ENCODE data around the gene SHLD1.
"Not testable (repeated sequence)": the region's sequence is repeated elsewhere in the genome, so short reads cannot be mapped to it uniquely, and the experiment has no call there.

Gene SHLD1

DNA sequence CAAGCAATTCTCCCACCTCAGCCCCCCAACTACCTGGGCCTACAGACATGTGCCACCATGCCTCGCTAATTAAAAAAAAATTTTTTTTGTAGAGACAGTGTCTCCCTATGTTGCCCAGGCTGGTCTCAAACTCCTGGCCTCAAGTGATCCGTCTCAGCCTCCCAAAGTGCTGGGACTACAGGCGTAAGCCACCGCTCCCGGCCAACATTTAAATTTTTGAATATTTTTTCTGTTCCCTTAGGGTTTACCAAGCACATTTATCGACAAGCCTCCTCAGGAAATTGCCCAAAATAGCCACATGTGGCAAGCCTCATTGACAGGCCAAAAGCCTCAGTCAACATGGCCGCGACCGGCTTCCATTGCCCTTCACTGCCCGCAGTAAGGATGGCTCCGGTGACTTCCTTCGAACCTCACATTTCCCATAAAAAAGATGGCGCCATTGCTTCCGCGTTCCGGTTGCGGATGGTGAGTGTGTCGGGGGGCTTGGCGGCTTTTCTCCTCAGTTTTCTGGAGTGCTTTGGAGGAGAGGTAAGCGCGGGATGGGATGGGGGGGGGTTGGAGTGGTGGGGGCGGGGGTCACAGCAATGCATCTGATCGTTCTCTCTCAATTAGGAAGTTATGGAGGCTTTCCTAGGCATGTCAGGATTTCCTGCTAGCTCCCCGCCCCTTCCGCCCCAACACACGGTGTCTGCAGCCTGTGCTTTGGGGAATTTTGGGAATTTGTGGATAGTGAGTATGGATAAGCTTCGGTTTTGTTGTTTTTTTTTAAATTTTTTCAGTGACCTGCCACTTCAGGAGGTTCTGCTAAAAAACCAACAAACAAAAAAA, at the start of gene SHLD1:
Gene SHLD1, plus strand, starts transcription at position 450 of the 828 bp plus-strand sequence. CDS start 22,465 bp downstream, outside the sequence.
- DNase-seq = peak; percentile 90

GRCh38 chr20:5702339-5702738, 47.9 kb upstream of the SHLD1 start:
- not testable (repeated sequence) for DNase-seq

- no peak for DNase-seq
Observed at GRCh38 chr20:5703681-5704101, 46.5 kb upstream of the SHLD1 start.

DNA sequence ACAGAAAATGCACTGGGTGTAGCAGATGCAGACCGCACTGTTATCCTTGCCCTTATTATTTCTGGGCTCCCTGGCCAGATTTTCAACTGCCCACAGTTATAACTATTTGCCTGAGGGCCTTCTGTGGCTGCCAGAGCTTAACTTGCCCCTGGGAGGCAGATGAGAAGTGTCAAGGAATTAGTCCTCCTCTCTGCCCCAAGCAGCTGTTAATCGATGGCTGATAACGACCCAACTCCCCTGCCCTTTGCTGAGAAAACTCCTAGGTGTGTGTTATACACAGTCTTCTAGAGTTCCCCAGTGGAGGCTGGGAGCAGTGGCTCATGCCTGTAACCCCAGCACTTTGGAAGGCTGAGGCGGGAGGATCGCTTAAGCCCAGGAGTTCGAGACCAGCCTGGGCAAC, 44.4 kb upstream of the SHLD1 start:
- no peak for DNase-seq

DNA sequence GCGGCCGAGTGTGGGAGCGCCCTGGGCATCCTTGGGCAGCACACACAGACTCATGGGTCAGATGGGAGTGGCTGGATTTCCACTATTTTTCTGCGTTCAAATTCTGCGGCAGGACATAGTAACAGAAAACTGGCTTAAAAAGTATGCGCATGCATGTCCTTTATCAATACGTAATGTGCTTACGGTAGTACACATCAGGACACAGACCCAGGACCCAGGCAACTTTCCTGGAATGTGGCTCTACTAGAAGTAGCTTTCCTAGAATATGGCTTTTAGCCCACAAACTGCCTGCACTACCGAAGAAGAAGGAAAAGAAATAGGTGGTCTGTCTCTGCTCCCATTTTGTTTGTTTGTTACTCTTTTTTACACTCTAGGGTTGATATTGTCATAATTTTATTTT, 43.4 kb upstream of the SHLD1 start:
- no peak for DNase-seq

DNA sequence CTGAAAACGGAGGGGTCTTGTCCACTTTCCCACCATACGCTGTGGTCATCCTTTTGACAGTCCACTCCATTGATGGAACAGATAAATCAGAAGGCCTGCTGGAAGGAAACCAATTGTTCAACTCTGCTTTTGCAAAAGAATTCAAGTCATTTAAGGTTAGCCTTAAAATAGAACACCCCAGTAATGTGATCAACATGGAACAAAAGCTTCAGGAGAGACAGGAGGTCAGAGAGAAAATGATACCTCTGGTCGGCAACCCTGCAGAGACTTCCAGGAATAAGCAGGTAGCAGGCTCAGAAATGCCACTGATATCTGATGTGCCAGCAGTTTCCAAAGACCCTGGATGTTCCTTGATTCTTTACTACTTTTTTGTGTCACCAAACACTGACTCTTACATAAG, 39.6 kb upstream of the SHLD1 start:
- DNase-seq = no peak

GRCh38 chr20:5714261-5715041, 35.8 kb upstream of the SHLD1 start:
- no peak for DNase-seq

GRCh38 chr20:5715071-5715841, 34.9 kb upstream of the SHLD1 start:
- no peak for DNase-seq

DNA sequence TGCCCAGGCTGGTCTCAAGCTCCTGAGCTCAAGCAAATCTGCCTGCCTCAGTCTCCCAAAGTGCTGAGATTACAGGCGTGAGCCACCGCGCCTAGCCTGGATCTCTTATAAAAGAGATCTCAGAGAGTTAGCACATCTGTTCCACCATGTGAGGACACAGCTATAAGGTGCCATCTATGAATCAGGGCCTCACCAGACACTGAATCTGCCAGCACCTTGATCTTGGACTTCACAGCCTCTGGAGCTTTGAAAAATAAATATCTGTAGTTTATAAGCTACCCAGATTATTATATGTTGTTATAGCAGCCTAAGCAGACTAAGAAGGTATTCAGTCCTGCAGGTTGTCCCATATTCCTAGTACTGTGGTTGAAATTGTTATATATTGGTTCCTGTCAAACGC, 33.2 kb upstream of the SHLD1 start:
- DNase-seq = no peak

GRCh38 chr20:5718896-5719595, 31.2 kb upstream of the SHLD1 start:
- no peak for DNase-seq

DNA sequence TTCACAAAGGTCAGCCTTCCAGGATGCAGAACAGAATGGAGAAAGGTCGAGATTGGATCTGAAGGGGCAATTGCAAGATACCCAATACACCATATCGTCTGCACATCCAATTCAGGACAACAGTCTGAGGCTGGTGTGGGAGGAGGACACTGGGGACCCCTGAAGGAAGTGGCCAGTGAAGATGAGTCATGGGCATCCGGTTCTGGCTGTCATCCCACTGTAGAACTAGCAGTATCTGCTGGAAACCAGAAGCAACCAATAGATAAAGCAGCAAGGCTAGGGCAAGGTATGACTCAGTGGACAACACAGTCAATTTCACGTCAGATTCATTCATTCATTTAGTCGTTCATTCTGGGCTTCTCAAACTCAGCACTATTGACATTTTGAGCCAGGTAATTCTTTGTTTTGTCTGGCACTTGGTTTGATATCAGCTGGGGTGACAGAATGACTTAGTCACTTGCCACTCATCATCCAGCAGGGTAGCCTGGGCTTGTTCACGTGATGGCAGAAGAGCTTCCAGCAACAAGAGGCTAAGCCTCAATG, 30.3 kb upstream of the SHLD1 start:
- no peak for DNase-seq

DNA sequence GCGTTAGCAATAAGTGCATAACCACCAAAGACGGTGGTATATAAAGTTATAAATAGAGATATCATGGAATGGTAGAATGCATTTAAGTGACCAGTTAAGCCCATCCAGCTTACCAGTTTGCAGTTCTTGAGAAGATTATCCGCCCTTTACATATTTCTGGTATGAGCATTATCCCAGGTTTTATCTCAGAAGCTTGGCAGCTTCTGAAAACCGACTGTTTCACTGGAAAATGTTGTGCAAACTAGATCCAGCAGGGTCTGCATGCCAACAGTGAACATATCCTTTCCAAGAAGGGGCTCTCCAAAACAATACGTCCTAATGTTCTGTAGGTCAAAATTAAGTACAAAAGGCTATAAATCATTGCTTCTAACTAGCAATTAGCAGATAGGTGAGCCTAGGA, 29.5 kb upstream of the SHLD1 start:
- DNase-seq = no peak

- not testable (repeated sequence) for DNase-seq
Observed at GRCh38 chr20:5721356-5721755, 28.8 kb upstream of the SHLD1 start.

DNA sequence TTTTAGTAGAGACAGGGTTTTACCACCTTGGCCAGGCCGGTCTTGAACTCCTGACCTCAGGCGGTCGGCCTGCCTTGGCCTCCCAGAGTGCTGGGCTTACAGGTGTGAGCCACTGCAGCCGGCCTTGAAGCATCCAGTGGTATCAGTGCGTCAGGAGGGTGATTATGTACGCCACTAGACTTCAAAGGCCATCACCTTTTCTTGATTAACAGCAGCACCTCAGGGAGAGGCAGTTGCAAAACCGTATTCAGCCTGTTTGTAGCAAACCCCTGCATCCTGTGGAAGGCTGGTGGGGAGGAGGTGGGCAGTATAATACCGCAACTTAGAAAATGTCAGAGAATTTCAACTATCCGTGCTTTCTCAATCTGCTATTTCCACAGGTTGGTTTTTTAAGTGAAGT, 27.3 kb upstream of the SHLD1 start:
- DNase-seq = no peak

DNA sequence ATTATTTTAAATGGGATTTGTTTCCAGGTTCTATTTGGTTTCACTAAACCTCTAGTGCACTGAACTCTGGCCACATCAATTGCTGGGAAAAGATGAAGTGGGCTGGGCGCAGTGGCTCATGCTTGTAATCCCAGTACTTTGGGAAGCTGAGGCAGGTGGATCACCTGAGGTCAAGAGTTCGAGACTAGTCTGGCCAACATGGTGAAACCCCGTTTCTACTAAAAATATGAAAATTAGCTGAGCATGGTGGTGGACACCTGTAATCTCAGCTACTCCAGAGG, 25.1 kb upstream of the SHLD1 start:
- DNase-seq = not testable (repeated sequence)

GRCh38 chr20:5727018-5727515, 23.1 kb upstream of the SHLD1 start:
- DNase-seq = no peak

DNA sequence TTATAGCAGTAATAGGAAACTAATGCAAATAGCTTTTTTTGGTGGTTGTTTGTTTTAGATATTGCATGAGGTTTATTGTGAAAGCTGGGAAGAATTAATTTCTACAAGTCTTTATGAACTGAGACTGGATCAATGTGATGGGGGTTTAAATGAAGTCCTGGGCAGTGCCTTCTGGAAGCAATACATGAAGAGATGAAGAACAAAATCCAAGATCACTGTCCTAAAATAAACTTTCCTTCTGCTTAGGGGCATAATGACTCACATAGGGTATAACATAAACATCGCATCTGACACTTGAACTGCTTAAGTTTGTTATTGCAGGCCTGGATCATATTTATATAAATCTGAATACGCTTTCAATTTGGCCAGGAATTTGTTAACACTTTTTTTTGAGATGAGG, 20.9 kb upstream of the SHLD1 start:
- no peak for DNase-seq

- DNase-seq = no peak
Observed at GRCh38 chr20:5730131-5730530, 20.1 kb upstream of the SHLD1 start.

GRCh38 chr20:5731753-5732366, 18.3 kb upstream of the SHLD1 start:
- no peak for DNase-seq

DNA sequence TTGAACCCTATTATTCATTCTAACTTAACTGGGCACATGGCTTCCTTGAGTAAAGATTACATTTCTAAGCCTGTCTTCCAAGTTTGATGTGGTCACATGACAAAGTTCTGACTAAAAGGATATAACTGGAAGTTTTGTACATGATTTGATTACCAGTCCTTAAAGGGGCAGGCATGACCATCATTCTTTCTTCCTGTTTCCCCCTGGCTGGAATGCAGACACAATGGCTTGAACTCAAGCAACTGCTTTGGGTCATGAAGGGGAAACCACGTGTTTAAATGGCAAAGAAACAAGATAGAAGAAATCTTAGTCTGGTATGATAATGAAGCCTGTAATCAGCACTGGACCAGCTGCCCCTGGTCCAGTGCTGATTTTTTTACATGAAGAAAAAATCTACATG, 15.6 kb upstream of the SHLD1 start:
- no peak for DNase-seq

- DNase-seq = peak; percentile 25
Observed at GRCh38 chr20:5735845-5736510, 14.2 kb upstream of the SHLD1 start.

- no peak for DNase-seq
Observed at GRCh38 chr20:5737619-5737953, 12.6 kb upstream of the SHLD1 start.

Data from NCI-H526 treated with DMSO at 0.1 percent for 48 hours (cell line).